Measurements from ENCODE around the gene LHX3. TPM values are rescaled to one million over a fixed set of nuclear protein-coding genes. Genes with fewer than 3 reads are reported as not detected.

LHX3 gene
- total RNA-seq, 1 donor from 2014 or later, result not detected

- Mint-ChIP-seq H3K4me3 (no peak overlapping the region), H3K27me3 (peaks cover 49% of the 10 kb centered on the region), H3K4me1 (peaks cover 4% of the 10 kb centered on the region), H3K36me3 (ENCODE audit: low read depth) (no peaks in the 10 kb centered on the region), H3K27ac (no peak overlapping the region), H3K9me3 (no peaks in the 10 kb centered on the region)
- DNase-seq, result no peak
- intact Hi-C loops (cut with micrococcal nuclease), result no loop called here
Observed at GRCh38 chr9:136192289-136193126, 12.4 kb downstream of the LHX3 start.

- intact Hi-C loops (cut with micrococcal nuclease), result no loop called here
- DNase-seq, result no peak
- H3K4me3 Mint-ChIP-seq, result no peak overlapping the region
- peaks cover 4% of the 10 kb centered on the region for H3K4me1 Mint-ChIP-seq
- H3K27ac Mint-ChIP-seq, result no peak overlapping the region
- no peaks in the 10 kb centered on the region for H3K9me3 Mint-ChIP-seq
- H3K36me3 Mint-ChIP-seq (ENCODE audit: low read depth), result no peaks in the 10 kb centered on the region
- peaks cover 48% of the 10 kb centered on the region for H3K27me3 Mint-ChIP-seq
Observed at GRCh38 chr9:136191960-136192286, 13.0 kb downstream of the LHX3 start.

- Mint-ChIP-seq H3K9me3 (no peaks in the 10 kb centered on the region), H3K4me1 (no peaks in the 10 kb centered on the region), H3K36me3 (ENCODE audit: low read depth) (no peaks in the 10 kb centered on the region), H3K4me3 (no peak overlapping the region), H3K27ac (no peak overlapping the region), H3K27me3 (peaks cover 42% of the 10 kb centered on the region)
- no peak for DNase-seq
- intact Hi-C loops (cut with micrococcal nuclease), result no loop called here
Observed at GRCh38 chr9:136191099-136191959, 13.6 kb downstream of the LHX3 start.

DNA sequence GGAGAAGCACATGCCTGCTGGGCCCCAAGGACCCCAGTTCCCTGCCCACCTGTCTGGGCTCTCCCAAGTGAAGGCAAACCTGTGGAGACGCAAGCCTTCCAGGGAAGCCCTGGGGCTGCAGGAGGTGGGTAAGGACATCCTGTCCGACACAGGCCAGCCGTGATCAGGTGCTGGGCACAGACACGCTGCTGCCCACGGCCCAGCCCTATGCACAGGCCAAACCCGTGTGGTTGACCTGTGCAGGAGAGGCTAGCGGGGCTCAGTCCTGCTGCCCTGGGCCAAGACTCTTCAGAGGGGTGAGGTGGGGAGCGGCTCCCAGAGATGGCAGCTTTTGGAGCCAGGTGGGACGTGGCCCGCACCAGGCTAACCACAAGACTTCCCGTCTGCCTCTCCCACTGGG, 14.3 kb downstream of the LHX3 start:
- no peaks in the 10 kb centered on the region for H3K4me1 Mint-ChIP-seq
- peaks cover 38% of the 10 kb centered on the region for H3K27me3 Mint-ChIP-seq
- no peak for DNase-seq
- no peak overlapping the region for H3K27ac Mint-ChIP-seq
- no peak overlapping the region for H3K4me3 Mint-ChIP-seq
- no peaks in the 10 kb centered on the region for H3K9me3 Mint-ChIP-seq
- no peaks in the 10 kb centered on the region for H3K36me3 Mint-ChIP-seq (ENCODE audit: low read depth)
- intact Hi-C loops (cut with micrococcal nuclease), result no loop called here

GRCh38 chr9:136190237-136190601, 14.7 kb downstream of the LHX3 start:
- peaks cover 38% of the 10 kb centered on the region for H3K27me3 Mint-ChIP-seq
- no peaks in the 10 kb centered on the region for H3K9me3 Mint-ChIP-seq
- intact Hi-C loops (cut with micrococcal nuclease), result no loop called here
- H3K4me1 Mint-ChIP-seq, result no peaks in the 10 kb centered on the region
- DNase-seq, result no peak
- H3K27ac Mint-ChIP-seq, result no peak overlapping the region
- no peak overlapping the region for H3K4me3 Mint-ChIP-seq
- no peaks in the 10 kb centered on the region for H3K36me3 Mint-ChIP-seq (ENCODE audit: low read depth)

DNA sequence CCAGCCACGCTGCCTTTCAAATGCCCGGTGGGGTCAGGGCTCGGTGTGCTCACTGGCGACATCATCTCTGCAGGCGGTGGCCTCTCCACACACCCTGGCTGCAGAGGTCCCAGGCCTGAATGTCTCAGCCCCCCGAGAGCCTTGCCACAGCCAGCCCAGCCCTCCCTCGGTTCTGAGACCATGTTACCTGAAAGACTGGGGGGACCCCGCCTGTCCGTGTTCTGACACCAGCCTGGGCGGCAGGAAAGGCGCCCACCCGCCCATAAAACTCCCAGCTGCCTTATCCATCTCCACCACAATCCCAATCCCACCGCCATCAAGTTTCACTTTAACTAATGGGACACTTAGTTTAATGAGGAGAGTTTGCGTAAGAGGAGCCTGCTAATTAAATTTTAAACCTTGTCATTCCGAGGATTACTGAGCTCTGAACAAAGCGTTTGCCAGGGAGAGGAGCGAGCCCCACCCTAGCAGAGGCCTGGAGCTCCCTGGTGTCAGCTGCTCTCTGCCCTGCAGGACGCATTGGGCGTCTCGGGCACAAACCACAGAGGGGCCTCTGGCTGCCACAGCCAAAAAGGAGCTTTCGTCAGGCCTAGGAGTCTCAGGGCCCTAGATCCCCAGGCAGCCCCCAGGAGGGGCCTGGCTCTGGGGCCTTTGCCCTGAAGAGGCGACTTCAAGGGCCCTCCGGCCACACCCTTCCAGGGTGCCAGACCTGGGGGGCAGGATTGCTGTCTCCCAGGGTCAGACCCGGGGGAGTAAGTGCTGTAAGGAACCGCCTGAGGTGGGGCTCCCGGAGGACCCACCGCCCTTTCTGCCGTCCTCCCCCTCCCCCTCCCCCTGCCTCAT, 15.3 kb downstream of the LHX3 start:
- H3K27ac Mint-ChIP-seq, result no peak overlapping the region
- H3K27me3 Mint-ChIP-seq, result peaks cover 35% of the 10 kb centered on the region
- H3K9me3 Mint-ChIP-seq, result no peaks in the 10 kb centered on the region
- no peaks in the 10 kb centered on the region for H3K36me3 Mint-ChIP-seq (ENCODE audit: low read depth)
- intact Hi-C loops (cut with micrococcal nuclease), result no loop called here
- no peaks in the 10 kb centered on the region for H3K4me1 Mint-ChIP-seq
- H3K4me3 Mint-ChIP-seq, result no peak overlapping the region
- DNase-seq, result no peak

- Mint-ChIP-seq H3K4me3 (no peak overlapping the region), H3K27ac (no peak overlapping the region), H3K9me3 (no peaks in the 10 kb centered on the region), H3K4me1 (no peaks in the 10 kb centered on the region), H3K36me3 (ENCODE audit: low read depth) (no peaks in the 10 kb centered on the region), H3K27me3 (peaks cover 32% of the 10 kb centered on the region)
- intact Hi-C loops (cut with micrococcal nuclease), result no loop called here
- DNase-seq, result no peak
Observed at GRCh38 chr9:136187683-136188586, 17.0 kb downstream of the LHX3 start.

DNA sequence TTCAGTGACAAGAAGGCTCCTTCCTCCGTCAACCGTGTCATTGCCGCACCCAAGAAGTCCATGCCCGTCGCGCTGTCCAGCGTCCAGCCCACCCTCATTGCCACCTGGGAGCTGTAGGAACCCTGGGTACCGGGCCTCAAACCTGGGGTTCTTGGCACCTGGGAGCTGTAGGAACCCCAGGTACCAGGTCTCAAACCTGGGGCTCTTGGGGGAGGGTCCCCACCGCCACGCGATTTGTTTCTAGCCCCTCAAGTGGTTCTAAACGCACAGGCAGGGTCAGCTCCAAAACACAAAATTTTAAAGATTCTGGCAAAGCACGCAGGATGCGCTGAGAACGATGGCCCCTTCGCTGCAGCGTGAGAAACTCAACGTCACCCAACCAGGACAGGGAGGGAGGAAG, 17.7 kb downstream of the LHX3 start:
- Mint-ChIP-seq H3K27me3 (peaks cover 31% of the 10 kb centered on the region), H3K27ac (no peak overlapping the region), H3K9me3 (no peaks in the 10 kb centered on the region), H3K4me1 (no peaks in the 10 kb centered on the region), H3K36me3 (ENCODE audit: low read depth) (no peaks in the 10 kb centered on the region), H3K4me3 (no peak overlapping the region)
- DNase-seq, result no peak
- intact Hi-C loops (cut with micrococcal nuclease), result no loop called here

DNA sequence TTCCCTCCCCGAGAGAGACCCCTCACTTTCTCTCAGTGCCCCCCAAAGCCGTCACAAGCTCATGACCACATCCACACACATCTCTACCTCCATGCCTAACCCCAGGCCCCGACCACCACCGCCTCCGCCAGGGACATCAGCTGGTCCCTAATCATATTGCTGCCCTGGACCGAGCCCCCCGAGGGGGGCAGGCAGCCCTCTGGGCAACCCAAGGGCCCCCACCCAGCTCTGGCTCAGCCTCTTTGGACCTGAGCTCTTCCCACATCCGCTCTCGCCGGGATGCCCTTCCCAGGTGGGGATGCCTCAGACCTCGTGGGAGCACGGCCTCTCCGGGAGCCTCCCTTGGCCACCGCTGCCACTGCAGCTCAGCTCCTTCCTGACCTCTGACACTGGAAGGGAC, 18.5 kb downstream of the LHX3 start:
- Mint-ChIP-seq H3K4me3 (no peak overlapping the region), H3K9me3 (no peaks in the 10 kb centered on the region), H3K36me3 (ENCODE audit: low read depth) (no peaks in the 10 kb centered on the region), H3K27me3 (peaks cover 25% of the 10 kb centered on the region), H3K27ac (no peak overlapping the region), H3K4me1 (no peaks in the 10 kb centered on the region)
- no peak for DNase-seq
- intact Hi-C loops (cut with micrococcal nuclease), result no loop called here

DNA sequence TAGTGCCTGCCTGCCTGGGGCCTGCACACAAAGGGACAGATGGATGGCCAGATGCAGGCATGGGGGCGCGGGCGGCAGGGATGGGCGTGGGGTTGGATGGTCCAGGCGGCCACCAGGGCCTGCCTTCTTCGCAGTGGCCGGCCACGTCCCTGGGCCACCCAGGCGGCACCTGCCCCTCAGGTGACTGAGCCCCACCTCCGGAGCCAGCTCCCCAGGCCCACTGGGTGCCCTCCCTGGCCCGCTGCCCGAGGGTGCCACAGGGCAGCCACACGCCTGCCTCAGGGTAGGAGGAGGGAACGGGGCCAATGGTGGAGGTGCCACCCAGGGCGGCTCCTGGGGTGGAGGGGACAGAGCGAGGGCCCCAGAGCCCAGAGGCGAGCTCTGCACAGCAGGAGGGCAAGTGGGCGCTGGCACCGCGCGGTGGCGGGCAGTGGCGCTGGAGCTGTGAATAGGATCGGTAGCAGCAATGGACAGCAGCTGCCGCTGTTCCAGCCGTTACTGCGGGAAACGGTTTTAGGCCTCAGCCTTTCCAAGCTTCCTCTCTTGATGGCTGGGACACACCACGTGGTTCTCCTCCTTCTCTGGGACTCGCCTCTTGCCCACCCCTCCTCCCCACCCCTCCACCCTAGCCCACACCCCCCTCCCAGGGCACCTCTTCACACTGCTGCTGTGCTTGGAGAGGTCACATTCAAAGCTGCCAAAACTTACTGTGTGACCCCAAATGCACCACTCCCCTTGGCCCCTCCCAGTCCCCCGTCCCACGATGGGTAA, 19.1 kb downstream of the LHX3 start:
- Mint-ChIP-seq H3K27ac (no peak overlapping the region), H3K4me1 (no peaks in the 10 kb centered on the region)
- DNase-seq, result no peak

DNA sequence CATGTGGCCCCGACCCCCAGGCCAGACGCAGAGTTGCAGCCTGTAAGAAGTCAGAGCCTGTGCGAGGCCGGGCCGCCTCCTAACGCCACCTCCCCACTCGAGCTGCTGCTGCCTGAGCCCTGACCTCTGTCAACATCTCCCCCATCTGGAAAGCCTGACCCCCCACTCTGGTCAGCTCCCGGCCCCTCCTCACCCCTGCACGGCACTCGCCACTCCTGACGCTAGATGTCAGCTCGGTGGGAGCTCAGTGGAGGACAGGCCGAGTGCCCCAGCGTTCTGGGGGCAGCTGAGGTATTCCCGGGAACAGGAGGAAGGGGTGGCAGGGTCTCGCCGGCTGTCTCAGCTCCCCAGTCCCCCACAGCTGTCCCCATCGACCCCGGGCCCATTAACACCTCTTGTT, 19.9 kb downstream of the LHX3 start:
- intact Hi-C loops (cut with micrococcal nuclease), result no loop called here
- Mint-ChIP-seq H3K4me1 (no peaks in the 10 kb centered on the region), H3K36me3 (ENCODE audit: low read depth) (no peaks in the 10 kb centered on the region), H3K27ac (no peak overlapping the region), H3K4me3 (no peak overlapping the region), H3K9me3 (no peaks in the 10 kb centered on the region), H3K27me3 (peaks cover 11% of the 10 kb centered on the region)
- no peak for DNase-seq

More for the DNA sequence above, 19.1 kb downstream of the LHX3 start:
- H3K36me3 Mint-ChIP-seq (ENCODE audit: low read depth), result no peaks in the 10 kb centered on the region
- no peak overlapping the region for H3K4me3 Mint-ChIP-seq
- H3K9me3 Mint-ChIP-seq, result no peaks in the 10 kb centered on the region
- intact Hi-C loops (cut with micrococcal nuclease), result no loop called here
- peaks cover 19% of the 10 kb centered on the region for H3K27me3 Mint-ChIP-seq

GRCh38 chr9:136182850-136183422, 22.0 kb downstream of the LHX3 start:
- Mint-ChIP-seq H3K27ac (no peak overlapping the region), H3K36me3 (ENCODE audit: low read depth) (no peaks in the 10 kb centered on the region), H3K4me1 (no peaks in the 10 kb centered on the region), H3K27me3 (peaks cover 6% of the 10 kb centered on the region), H3K4me3 (no peak overlapping the region), H3K9me3 (no peaks in the 10 kb centered on the region)
- intact Hi-C loops (cut with micrococcal nuclease), result no loop called here
- DNase-seq, result no peak

Data from activated CD4-positive, alpha-beta T cell treated with anti-CD3 and anti-CD28 coated beads, Interleukin-2, amount 10 ng/mL, durations not matched to agents 24 days and 14 days (primary cell).